DOHH2 (cell line): Measurements from ENCODE around the gene ZNG1B.
"Not testable (repeated sequence)": the region's sequence is repeated elsewhere in the genome, so short reads cannot be mapped to it uniquely, and the experiment has no call there.

Source experiments
- H3F3A ChIP-seq: fragments of 200-600 bp; sonication (generic), shearing (Covaris generic); 2 replicates; pipeline ENCODE4 v1.6.0; 2016; ENCODE audit warnings: antibody characterized with exemption, mild to moderate bottlenecking; ENCODE audit not compliant: control insufficient read depth, insufficient read depth
- H3K27ac ChIP-seq: fragments of 200-600 bp; sonication (generic); 2 replicates; pipeline ENCODE4 v1.5.1; 2014; ENCODE audit warnings: low read depth, mild to moderate bottlenecking, low read length, moderate library complexity
- H3K27me3 ChIP-seq: fragments of 200-600 bp; sonication (generic); 2 replicates; pipeline ENCODE4 v1.6.1; 2014; ENCODE audit warnings: mild to moderate bottlenecking, low read length, mixed read lengths; ENCODE audit not compliant: control insufficient read depth
- H3K36me3 ChIP-seq: fragments of 200-600 bp; sonication (generic); 2 replicates; pipeline ENCODE4 v1.6.1; 2014; ENCODE audit warnings: mild to moderate bottlenecking, low read length, moderate library complexity, mixed read lengths; ENCODE audit not compliant: control insufficient read depth
- H3K4me1 ChIP-seq: fragments of 200-600 bp; sonication (generic); 2 replicates; pipeline ENCODE4 v1.6.1; 2014; ENCODE audit warnings: mild to moderate bottlenecking, low read length, mixed read lengths; ENCODE audit not compliant: control insufficient read depth
- H3K4me2 ChIP-seq: fragments of 200-600 bp; sonication (generic); 2 replicates; pipeline ENCODE4 v1.6.0; 2014; ENCODE audit warnings: mild to moderate bottlenecking, low read length, moderate library complexity
- H3K4me3 ChIP-seq: fragments of 200-600 bp; sonication (generic); 2 replicates; pipeline ENCODE4 v1.5.1; 2014; ENCODE audit warnings: mild to moderate bottlenecking, low read length, mixed read lengths
- H3K79me2 ChIP-seq: fragments of 200-600 bp; sonication (generic); 2 replicates; pipeline ENCODE4 v1.6.1; 2014; ENCODE audit warnings: mild to moderate bottlenecking, low read length, mixed read lengths; ENCODE audit not compliant: control insufficient read depth
- H3K9me2 ChIP-seq: fragments of 200-600 bp; sonication (generic); replicated peaks from 2 replicates; pipeline ENCODE4 v1.6.1; 2014; ENCODE audit warnings: mild to moderate bottlenecking, low read length, mixed read lengths; ENCODE audit not compliant: control insufficient read depth
- H3K9me3 ChIP-seq: fragments of 200-600 bp; sonication (generic); 2 replicates; pipeline ENCODE4 v1.6.1; 2014; ENCODE audit warnings: antibody characterized with exemption, low read length, mixed read lengths; ENCODE audit not compliant: control insufficient read depth, insufficient read depth
- H4K20me1 ChIP-seq: fragments of 200-600 bp; sonication (generic); 2 replicates; pipeline ENCODE4 v1.6.0; 2014; ENCODE audit warnings: low read depth, mild to moderate bottlenecking, antibody characterized with exemption, low read length, moderate library complexity; ENCODE audit not compliant: control insufficient read depth, insufficient read depth

ZNG1B gene

DNA sequence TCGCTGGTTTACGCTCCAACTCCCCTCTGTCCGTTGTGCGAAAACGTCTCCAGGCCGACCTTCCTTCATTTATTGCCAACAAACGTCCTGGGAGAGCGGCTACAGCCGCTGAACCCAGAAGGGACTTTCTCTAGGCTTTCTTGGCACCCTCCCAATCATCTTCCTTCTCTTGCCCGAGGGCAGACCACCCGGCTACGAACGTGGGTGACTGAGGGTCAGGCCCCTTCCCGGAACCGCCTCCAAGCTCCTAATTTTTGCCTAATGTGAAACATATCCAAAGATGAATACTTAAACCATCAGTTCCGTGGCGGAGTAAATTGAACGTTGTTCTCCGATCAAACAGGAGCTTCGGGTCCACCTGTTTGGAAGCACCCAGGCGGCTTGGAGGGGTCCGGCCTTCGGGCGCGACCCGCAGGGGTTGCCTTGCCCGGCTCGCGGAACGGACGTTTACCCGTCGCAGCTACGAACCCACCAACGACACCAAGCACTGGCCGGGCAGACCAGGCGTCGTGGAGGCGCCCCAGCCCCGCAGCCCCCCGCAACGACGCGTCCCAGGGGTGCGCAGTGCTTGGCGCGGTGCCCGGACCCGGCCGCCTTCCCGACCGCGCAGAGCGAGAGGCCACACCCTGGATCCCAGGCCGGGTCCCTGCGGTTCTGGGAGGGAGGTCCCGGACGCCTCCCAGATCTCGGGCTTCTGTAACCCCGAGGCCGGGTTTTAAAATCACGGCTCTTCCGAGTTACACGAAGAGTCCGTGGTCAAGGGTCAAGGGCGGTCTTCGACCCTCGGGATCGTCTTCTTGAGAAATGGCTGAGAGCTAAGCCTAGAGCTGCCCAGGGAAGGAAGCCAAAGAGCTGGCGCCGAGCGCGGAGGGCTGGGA lies 65.0 kb downstream of the ZNG1B start:
- H3K27ac ChIP-seq, H3K9me2 ChIP-seq, H3K36me3 ChIP-seq, H3K4me2 ChIP-seq, H3K4me3 ChIP-seq, H3K9me3 ChIP-seq, H3F3A ChIP-seq, H4K20me1 ChIP-seq, H3K27me3 ChIP-seq, H3K4me1 ChIP-seq, H3K79me2 ChIP-seq: not testable (repeated sequence)

DNA sequence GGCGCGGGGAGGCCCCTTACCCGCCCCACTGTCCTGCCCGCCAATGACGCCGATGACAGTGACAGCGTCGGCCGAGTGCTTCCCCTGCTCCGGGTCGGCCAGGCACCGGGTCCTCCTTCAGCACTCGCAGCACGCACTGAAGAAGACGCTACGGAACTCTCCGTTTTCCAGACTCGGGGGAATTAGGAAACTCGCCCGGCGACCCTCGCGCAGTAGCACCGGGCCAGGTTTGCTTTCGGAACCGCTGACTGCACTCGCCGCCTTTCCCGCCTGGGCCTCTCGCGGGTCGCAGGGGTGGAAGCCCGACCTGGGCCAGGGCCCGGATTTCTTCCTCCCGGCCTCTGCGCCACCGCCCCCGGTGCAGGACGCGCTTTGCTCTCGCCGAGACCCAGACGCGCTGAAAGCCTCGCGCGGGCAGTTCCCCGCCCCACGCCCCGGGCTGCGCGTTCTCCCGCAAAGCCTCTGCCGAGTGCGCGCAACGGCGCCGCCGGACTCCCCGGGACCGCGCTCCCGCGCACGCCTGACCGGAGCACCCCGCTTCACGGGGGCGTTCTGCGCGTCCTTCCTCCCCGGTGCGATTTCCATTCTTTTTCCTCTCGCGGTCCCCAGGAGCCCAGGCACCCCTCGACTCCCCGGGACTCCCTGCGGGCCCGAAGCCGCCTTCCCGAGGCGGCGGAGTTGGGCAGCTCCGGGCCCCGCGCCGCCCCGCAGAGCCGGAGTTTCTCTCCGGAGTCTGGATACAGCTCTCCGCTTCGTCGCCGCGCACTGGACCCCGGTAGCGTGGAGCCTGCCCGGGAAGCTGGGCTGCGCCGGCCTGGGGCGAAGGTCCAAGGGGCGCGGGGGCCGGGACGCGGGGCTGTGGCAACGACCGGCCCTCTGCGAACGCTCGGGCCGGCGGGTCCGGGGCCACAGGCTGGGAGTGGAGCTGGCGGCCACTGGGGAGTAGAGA lies 65.9 kb downstream of the ZNG1B start:
- not testable (repeated sequence) for H3K4me2 ChIP-seq, H3K27ac ChIP-seq, H3F3A ChIP-seq, H3K9me2 ChIP-seq, H3K4me1 ChIP-seq, H3K36me3 ChIP-seq, H4K20me1 ChIP-seq, H3K79me2 ChIP-seq, H3K9me3 ChIP-seq, H3K4me3 ChIP-seq, H3K27me3 ChIP-seq

DNA sequence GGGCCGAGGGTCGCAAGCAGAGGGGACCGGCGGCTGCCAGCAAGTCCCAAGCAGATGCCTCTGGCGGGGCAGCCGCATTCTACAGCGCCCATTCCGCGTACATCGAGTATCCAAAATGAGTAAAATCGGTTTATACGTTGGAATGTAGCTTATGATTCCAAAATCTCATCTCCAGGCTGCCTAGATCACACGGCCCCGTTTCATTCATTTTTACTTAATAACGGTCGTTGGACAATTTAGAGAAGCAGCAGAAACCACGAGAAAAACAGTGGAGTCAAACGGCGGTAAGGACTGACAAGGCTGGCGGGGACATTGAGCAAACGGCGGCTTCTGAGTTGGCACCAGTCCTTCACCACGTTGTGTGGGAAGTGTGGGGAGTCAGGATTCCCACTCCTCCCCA lies 66.6 kb downstream of the ZNG1B start:
- H3K27me3 ChIP-seq, H3K79me2 ChIP-seq, H3K4me3 ChIP-seq, H3K4me2 ChIP-seq, H3K36me3 ChIP-seq, H3K9me2 ChIP-seq, H3K4me1 ChIP-seq, H4K20me1 ChIP-seq, H3K9me3 ChIP-seq, H3F3A ChIP-seq, H3K27ac ChIP-seq: not testable (repeated sequence)

DNA sequence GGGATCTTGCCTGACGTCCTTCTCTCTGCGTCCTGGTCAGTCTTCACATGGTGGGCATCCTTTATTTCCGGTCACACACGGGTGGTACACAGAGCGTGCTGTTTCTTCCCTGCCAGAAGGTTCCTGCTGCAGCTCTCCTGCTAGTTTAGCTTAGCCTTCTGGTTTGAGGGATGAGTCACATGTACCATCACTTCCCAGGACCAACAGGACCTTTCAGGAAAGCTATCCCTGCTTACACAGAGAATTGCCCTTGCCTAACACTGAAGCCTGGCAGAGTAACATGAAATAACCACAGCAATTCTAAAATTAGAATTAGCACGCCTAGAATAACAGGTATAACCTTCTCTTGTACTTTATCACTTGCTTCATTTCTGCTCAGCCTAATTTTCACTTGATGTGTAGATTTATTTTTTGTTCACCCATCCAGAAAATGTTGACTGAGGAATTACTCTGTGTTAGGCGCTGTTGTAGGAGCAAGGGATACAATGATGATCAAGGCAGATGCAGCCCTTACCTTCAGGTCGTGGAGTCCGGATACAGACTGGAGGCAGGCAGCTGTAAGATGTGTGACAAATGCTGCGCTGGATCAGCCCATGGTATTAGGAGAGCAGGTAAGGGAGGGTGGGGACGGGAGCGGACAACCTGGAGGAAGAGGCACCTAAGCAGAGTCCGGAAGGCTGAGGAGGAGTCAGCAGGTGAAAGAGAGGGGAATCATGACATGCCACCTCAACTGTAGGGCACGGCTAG lies 70.1 kb downstream of the ZNG1B start:
- not testable (repeated sequence) for H3F3A ChIP-seq, H4K20me1 ChIP-seq, H3K4me2 ChIP-seq, H3K27ac ChIP-seq, H3K27me3 ChIP-seq, H3K4me3 ChIP-seq, H3K36me3 ChIP-seq, H3K79me2 ChIP-seq, H3K4me1 ChIP-seq, H3K9me2 ChIP-seq, H3K9me3 ChIP-seq

DNA sequence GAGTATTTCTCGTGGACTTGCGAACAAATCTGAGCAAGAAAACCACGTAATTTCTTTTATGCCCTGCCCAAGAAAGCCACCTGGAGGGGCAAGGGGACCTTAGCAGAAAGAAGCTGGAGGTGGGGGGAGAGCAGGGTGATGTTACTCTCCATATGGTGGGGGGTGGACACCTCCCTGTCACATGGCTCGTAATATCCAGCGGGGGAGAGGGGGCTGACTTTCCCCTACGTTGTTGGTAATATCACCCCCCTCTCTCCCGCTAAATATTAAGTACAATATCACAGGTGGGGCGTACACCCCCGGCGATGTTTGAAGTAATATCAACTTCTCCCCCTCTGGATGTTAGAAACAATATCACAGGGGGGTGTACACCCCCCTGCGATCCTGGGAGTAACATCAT lies 70.7 kb downstream of the ZNG1B start:
- not testable (repeated sequence) for H3K4me3 ChIP-seq, H3K79me2 ChIP-seq, H3K9me3 ChIP-seq, H3K4me2 ChIP-seq, H3K27ac ChIP-seq, H3K9me2 ChIP-seq, H3K36me3 ChIP-seq, H3F3A ChIP-seq, H4K20me1 ChIP-seq, H3K4me1 ChIP-seq, H3K27me3 ChIP-seq

DNA sequence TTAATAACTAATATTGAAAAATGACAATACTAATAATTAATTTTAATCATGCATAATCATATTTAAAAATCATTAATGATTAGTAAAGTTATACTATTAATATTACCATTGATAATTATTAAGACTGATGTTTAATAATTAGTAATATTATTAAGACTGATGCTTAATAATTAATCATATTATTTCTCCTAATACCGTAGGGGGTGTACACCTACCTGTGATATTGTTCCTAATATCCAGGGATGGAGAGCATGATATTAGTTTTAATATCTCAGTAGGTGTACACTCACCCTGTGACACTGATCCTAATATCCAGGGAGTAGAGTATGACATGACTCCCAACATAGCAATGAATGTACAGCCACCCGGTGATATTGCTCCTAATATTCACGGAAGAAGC lies 73.4 kb downstream of the ZNG1B start:
- not testable (repeated sequence) for H3K27me3 ChIP-seq, H3F3A ChIP-seq, H3K79me2 ChIP-seq, H3K4me2 ChIP-seq, H3K4me1 ChIP-seq, H3K27ac ChIP-seq, H3K9me2 ChIP-seq, H3K9me3 ChIP-seq, H3K4me3 ChIP-seq, H3K36me3 ChIP-seq, H4K20me1 ChIP-seq

DNA sequence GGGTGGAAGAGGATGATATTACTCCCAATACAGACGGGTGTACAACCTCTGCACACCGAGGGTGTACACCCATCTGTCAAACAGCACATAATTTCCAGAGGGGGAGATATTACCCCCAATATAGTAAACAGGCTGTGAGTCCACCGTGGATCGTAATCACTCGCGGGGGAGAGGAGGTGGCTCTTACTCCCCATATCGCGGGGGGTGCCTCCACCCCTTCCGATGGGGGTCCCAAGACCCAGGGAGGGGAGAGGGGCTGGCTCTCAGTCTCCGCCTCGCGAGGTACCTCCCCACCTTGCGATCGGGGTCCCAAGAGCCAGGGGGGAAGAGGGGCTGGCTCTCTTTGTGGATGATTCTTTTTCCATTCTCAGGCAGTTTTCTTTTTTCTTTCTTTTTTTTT lies 74.4 kb downstream of the ZNG1B start:
- not testable (repeated sequence) for H3K9me2 ChIP-seq, H3F3A ChIP-seq, H3K79me2 ChIP-seq, H3K36me3 ChIP-seq, H3K9me3 ChIP-seq, H3K27ac ChIP-seq, H3K4me1 ChIP-seq, H3K27me3 ChIP-seq, H4K20me1 ChIP-seq, H3K4me2 ChIP-seq, H3K4me3 ChIP-seq
